Hepatocyte (in vitro differentiated cells): Measurements from ENCODE around the gene PSD. TPM values are rescaled to one million over a fixed set of nuclear protein-coding genes. Genes with fewer than 3 reads are reported as not detected.

Source experiments
- DNase-seq: peaks from one replicate; pipeline ENCODE4 v3.0.0-alpha.2; 2016; ENCODE audit warnings: low spot score
- H2AFZ ChIP-seq: fragments of 200-600 bp; sonication (generic); 2 replicates; pipeline ENCODE4 v1.6.0; 2016; ENCODE audit warnings: antibody characterized with exemption, mild to moderate bottlenecking
- H3K27ac ChIP-seq: fragments of 200-600 bp; sonication (generic); 2 replicates; pipeline ENCODE4 v1.5.1; 2016; ENCODE audit warnings: mild to moderate bottlenecking
- H3K27me3 ChIP-seq: fragments of 200-600 bp; sonication (generic); 2 replicates; pipeline ENCODE4 v1.6.1; 2016
- H3K36me3 ChIP-seq: fragments of 200-600 bp; sonication (generic); replicated peaks from 2 replicates; pipeline ENCODE4 v1.5.1; 2016; ENCODE audit warnings: low read depth; ENCODE audit not compliant: insufficient read depth
- H3K4me1 ChIP-seq: fragments of 200-600 bp; sonication (generic); 2 replicates; pipeline ENCODE4 v1.5.1; 2016; ENCODE audit warnings: mild to moderate bottlenecking, moderate library complexity; ENCODE audit not compliant: insufficient read depth
- H3K4me2 ChIP-seq: fragments of 200-600 bp; sonication (generic); 2 replicates; pipeline ENCODE4 v1.6.0; 2016
- H3K4me3 ChIP-seq: fragments of 200-600 bp; sonication (generic); 2 replicates; pipeline ENCODE4 v1.5.1; 2016; ENCODE audit warnings: mild to moderate bottlenecking
- H3K79me2 ChIP-seq: fragments of 200-600 bp; sonication (generic); 2 replicates; pipeline ENCODE4 v1.6.0; 2017; ENCODE audit warnings: mild to moderate bottlenecking
- H3K9me2 ChIP-seq: fragments of 200-600 bp; sonication (generic); replicated peaks from 2 replicates; pipeline ENCODE4 v1.6.0; 2017; ENCODE audit warnings: mild to moderate bottlenecking; ENCODE audit not compliant: insufficient read depth
- H3K9me3 ChIP-seq: fragments of 200-600 bp; sonication (generic); 2 replicates; pipeline ENCODE4 v1.5.1; 2016; ENCODE audit warnings: low read depth, mild to moderate bottlenecking
- H4K20me1 ChIP-seq: fragments of 200-600 bp; sonication (generic); 2 replicates; pipeline ENCODE4 v1.6.0; 2016; ENCODE audit warnings: mild to moderate bottlenecking; ENCODE audit not compliant: insufficient read depth, poor library complexity, severe bottlenecking
- CTCF ChIP-seq: fragments of 200-600 bp; sonication (generic); IDR thresholded peaks from 2 replicates; pipeline ENCODE4 v1.5.1; 2016; ENCODE audit warnings: antibody characterized with exemption, mild to moderate bottlenecking; ENCODE audit not compliant: poor library complexity
- EZH2 ChIP-seq: fragments of 200-600 bp; sonication (generic); IDR thresholded peaks from 2 replicates; pipeline ENCODE4 v1.6.1; 2016; ENCODE audit warnings: antibody characterized with exemption, mild to moderate bottlenecking, borderline replicate concordance
- EZH2phosphoT487 ChIP-seq: fragments of 200-600 bp; sonication (generic); IDR thresholded peaks from one replicate; pipeline ENCODE4 v1.6.1; 2018; ENCODE audit warnings: antibody characterized with exemption, mild to moderate bottlenecking, low read depth, moderate library complexity; ENCODE audit not compliant: unreplicated experiment, severe bottlenecking
- WGBS: methylation state at CpG from one replicate; pipeline ENCODE4 v1.1.6; 2016; ENCODE audit warnings: low lambda C conversion rate; ENCODE audit errors: missing lambda C conversion rate; 5-methylcytosine and 5-hydroxymethylcytosine counted together
- polyA plus RNA-seq: library from polyadenylated mRNA; unstranded; fragments of >200 nt; fragmentation: Nextera tagmentation; extraction: Ambion mirVana; gene quantifications from 2 replicates; pipeline ENCODE4 v1.2.1, GENCODE V29; 2016
- total RNA-seq: library from RNA; depleted of rRNA; stranded (reverse); fragments of >200 nt; gene quantifications from 2 replicates; pipeline ENCODE4 v1.2.3, GENCODE V29; 2014

PSD gene
- total and polyA plus RNA-seq, 2 experiments from 2014 or later: 13.1 to 20.1 TPM

GRCh38 chr10:102382871-102383270, 35.7 kb downstream of the PSD start:
- no peaks in the 10 kb centered on the region for H3K79me2 ChIP-seq
- no peaks in the 10 kb centered on the region for H4K20me1 ChIP-seq
- H3K4me2 ChIP-seq: no peak overlapping the region
- no peak overlapping the region for H2AFZ ChIP-seq
- DNase-seq: no peak
- 89% methylated on average over 8 of the region's 8 CpGs for WGBS
- H3K36me3 ChIP-seq: no peaks in the 10 kb centered on the region
- H3K9me2 ChIP-seq: no peaks in the 10 kb centered on the region
- H3K9me3 ChIP-seq: no peaks in the 10 kb centered on the region
- no peak overlapping the region for H3K4me3 ChIP-seq
- no peaks in the 10 kb centered on the region for H3K4me1 ChIP-seq
- no peaks in the 10 kb centered on the region for H3K27me3 ChIP-seq
- no peak overlapping the region for H3K27ac ChIP-seq
- no peak for TF ChIP-seq CTCF
- TF ChIP-seq EZH2: no peak
- no peak for TF ChIP-seq EZH2phosphoT487

- no peak for TF ChIP-seq EZH2
- no peak for TF ChIP-seq EZH2phosphoT487
- no peak for TF ChIP-seq CTCF
- no peaks in the 10 kb centered on the region for H3K9me3 ChIP-seq
- 95% methylated on average over 9 of the region's 9 CpGs for WGBS
- DNase-seq: no peak
- no peaks in the 10 kb centered on the region for H3K36me3 ChIP-seq
- no peaks in the 10 kb centered on the region for H3K27me3 ChIP-seq
- H4K20me1 ChIP-seq: no peaks in the 10 kb centered on the region
- no peak overlapping the region for H2AFZ ChIP-seq
- no peaks in the 10 kb centered on the region for H3K4me1 ChIP-seq
- H3K4me3 ChIP-seq: no peak overlapping the region
- no peak overlapping the region for H3K4me2 ChIP-seq
- no peak overlapping the region for H3K27ac ChIP-seq
- no peaks in the 10 kb centered on the region for H3K9me2 ChIP-seq
- no peaks in the 10 kb centered on the region for H3K79me2 ChIP-seq
Measured at GRCh38 chr10:102381983-102382382, 36.6 kb downstream of the PSD start.

- Histone ChIP-seq H4K20me1 (no peaks in the 10 kb centered on the region), H2AFZ (no peak overlapping the region), H3K4me2 (no peak overlapping the region), H3K36me3 (no peaks in the 10 kb centered on the region), H3K27ac (no peak overlapping the region), H3K9me3 (no peaks in the 10 kb centered on the region), H3K79me2 (no peaks in the 10 kb centered on the region), H3K4me3 (no peak overlapping the region), H3K4me1 (no peaks in the 10 kb centered on the region), H3K27me3 (no peaks in the 10 kb centered on the region), H3K9me2 (no peaks in the 10 kb centered on the region)
- 99% methylated on average over 6 of the region's 6 CpGs for WGBS
- DNase-seq: no peak
- TF ChIP-seq EZH2phosphoT487 (no peak), CTCF (no peak), EZH2 (no peak)
Measured at GRCh38 chr10:102379383-102379782, 39.2 kb downstream of the PSD start.

GRCh38 chr10:102376901-102377300, 41.7 kb downstream of the PSD start:
- no peaks in the 10 kb centered on the region for H3K27me3 ChIP-seq
- H3K4me2 ChIP-seq: no peak overlapping the region
- no peaks in the 10 kb centered on the region for H3K79me2 ChIP-seq
- H2AFZ ChIP-seq: no peak overlapping the region
- WGBS: 96% methylated on average over 12 of the region's 12 CpGs
- H3K36me3 ChIP-seq: no peaks in the 10 kb centered on the region
- H3K4me1 ChIP-seq: no peaks in the 10 kb centered on the region
- DNase-seq: no peak
- no peak overlapping the region for H3K4me3 ChIP-seq
- no peaks in the 10 kb centered on the region for H3K9me3 ChIP-seq
- H3K9me2 ChIP-seq: no peaks in the 10 kb centered on the region
- no peak for TF ChIP-seq CTCF
- no peak for TF ChIP-seq EZH2phosphoT487
- TF ChIP-seq EZH2: no peak
- H4K20me1 ChIP-seq: no peaks in the 10 kb centered on the region
- no peak overlapping the region for H3K27ac ChIP-seq
